Measurements from ENCODE around the gene RRBP1.

The RRBP1 gene

DNA sequence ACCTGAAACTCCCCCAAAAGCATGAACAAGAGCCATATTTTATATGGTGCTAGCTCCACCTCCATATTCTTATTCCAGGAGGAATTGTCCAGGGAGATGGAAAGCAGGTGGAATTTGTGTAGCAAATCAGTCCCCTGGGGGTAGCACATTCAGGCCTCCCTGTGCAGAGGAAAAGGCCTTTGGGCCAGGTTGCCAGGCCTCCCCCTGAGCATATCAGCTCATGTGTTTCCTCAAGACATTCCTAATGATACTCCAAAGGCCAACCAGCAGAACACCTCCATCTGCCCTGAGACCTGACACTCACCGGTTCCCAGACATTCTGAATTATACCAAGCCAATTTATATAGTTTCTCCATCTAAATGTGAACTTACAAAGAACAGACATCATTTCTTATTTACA is 15.1 kb upstream of the RRBP1 start:
- TF ChIP-seq ZFX (IDR thresholded peaks at IDR 0.05; ENCODE audit: borderline replicate concordance), result no peak
- no peak for TF ChIP-seq CTCF (IDR thresholded peaks at IDR 0.05)

GRCh38 chr20:17696287-17696686 is 14.2 kb upstream of the RRBP1 start:
- TF ChIP-seq CTCF (IDR thresholded peaks at IDR 0.05) (no peak), ZFX (IDR thresholded peaks at IDR 0.05; ENCODE audit: borderline replicate concordance) (no peak)
- no peak overlapping the region for H3K27ac ChIP-seq

More for the DNA sequence above, 15.1 kb upstream of the RRBP1 start:
- H3K27ac ChIP-seq, result no peak overlapping the region

DNA sequence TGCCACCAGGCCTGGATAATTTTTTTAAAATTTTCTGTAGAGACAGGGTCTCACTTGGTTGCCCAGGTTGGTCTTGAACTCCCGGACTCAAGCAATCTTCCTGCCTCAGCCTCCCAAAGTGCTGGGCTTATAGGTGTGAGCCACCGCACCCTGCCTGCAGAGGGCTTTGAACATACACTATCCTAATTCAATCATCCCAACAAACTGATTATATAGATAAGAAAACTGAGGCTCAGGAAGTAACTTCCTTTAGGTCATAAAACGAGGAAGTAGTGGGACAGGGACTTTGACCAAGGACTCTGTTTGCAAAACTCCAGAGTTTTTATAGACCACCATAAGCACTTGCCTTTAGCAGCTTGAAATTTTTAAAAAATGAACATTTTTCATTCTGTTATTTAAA is 12.7 kb upstream of the RRBP1 start:
- TF ChIP-seq ZFX (IDR thresholded peaks at IDR 0.05; ENCODE audit: borderline replicate concordance) (no peak), CTCF (IDR thresholded peaks at IDR 0.05) (no peak)
- H3K27ac ChIP-seq, result no peak overlapping the region

DNA sequence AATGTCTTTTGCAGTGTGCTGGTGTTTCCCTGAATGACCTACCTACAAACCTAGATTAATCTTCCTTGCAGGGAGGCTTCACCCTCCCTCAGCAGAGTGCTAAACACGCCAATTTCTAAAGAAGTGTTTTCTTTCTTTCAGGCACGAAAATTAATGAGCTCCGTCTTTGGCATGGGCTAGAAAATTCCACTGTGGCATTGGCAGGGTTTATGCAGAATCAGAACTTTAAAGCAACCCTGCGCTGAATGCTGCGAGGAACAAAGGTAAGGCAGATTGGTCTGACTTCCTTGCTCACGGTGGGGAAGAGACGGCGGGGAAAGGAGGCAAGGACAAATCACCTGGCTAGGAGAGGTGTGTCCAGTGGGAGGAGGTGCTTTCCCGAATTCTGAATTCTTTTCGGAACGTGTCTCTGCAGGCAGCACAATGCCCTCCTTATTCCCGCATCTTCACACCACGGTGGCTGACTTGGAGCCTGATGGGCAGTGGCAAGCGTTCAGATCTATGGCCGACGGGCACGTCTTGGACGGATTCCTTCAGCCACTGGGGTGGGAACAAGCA is 11.5 kb upstream of the RRBP1 start:
- TF ChIP-seq ZFX (IDR thresholded peaks at IDR 0.05; ENCODE audit: borderline replicate concordance) (no peak), CTCF (IDR thresholded peaks at IDR 0.05) (no peak)
- no peak overlapping the region for H3K27ac ChIP-seq

DNA sequence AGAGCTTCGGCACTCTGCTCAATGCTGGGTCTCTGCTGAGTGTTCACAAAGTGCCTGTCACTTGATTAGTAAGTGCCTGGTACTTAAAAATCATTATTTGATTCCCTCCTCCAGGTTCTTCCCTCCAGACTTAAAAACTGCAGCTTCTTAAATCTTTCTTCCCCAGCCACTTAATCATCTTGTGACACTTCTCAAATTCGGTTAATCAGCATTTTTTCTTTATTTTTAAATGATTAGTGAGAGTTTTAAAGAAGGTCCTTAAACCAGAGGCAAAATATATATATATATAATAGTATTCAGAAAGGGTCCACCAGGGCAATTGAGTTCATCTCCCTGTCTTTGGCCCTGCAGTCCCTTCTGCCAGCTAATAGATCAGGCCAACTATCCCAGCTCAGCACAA is 9.7 kb upstream of the RRBP1 start:
- no peak for TF ChIP-seq ZFX (IDR thresholded peaks at IDR 0.05; ENCODE audit: borderline replicate concordance)
- TF ChIP-seq CTCF (IDR thresholded peaks at IDR 0.05), result no peak
- no peak overlapping the region for H3K27ac ChIP-seq

DNA sequence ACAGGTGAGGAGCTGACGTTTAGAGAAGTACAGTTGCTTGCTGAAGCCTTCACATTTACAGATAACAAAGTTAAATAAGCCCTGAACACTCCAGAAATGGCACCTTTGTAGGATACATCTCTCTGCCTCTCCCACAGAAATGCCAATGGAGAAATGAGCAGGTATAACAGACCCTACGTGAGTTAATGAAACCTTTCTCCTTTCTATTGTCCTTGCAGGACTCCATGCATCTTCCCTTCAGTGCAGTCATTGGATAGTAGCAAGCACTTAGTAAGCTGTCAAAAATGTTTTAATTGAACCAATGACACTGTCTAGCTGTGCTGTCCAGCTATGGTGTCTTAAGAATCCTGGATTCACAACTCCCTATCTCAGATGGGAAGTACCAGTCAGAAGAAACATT is 8.1 kb upstream of the RRBP1 start:
- no peak overlapping the region for H3K27ac ChIP-seq
- TF ChIP-seq CTCF (IDR thresholded peaks at IDR 0.05) (no peak), ZFX (IDR thresholded peaks at IDR 0.05; ENCODE audit: borderline replicate concordance) (no peak)

- TF ChIP-seq CTCF (IDR thresholded peaks at IDR 0.05) (no peak), ZFX (IDR thresholded peaks at IDR 0.05; ENCODE audit: borderline replicate concordance) (no peak)
- no peak overlapping the region for H3K27ac ChIP-seq
Observed at GRCh38 chr20:17688965-17689364, 6.9 kb upstream of the RRBP1 start.
